NT2/D1 (cell line): ENCODE results near the gene PARP8.

Source experiments
- DNase-seq: peaks from one replicate; pipeline ENCODE4 v3.0.0-alpha.2; 2011; ENCODE audit warnings: low read depth, low spot score
- H3K27me3 ChIP-seq: 2 replicates; pipeline ENCODE4 v1.6.0; 2011; ENCODE audit warnings: mild to moderate bottlenecking; ENCODE audit not compliant: insufficient read length, insufficient read depth
- H3K36me3 ChIP-seq: 2 replicates; pipeline ENCODE4 v1.6.1; 2011; ENCODE audit warnings: mild to moderate bottlenecking, low read length, mixed read lengths; ENCODE audit not compliant: insufficient read depth, insufficient read length
- H3K4me1 ChIP-seq: 2 replicates; pipeline ENCODE4 v1.5.1; 2011; ENCODE audit not compliant: insufficient read depth, insufficient read length
- H3K4me3 ChIP-seq: 2 replicates; pipeline ENCODE4 v1.5.1; 2011; ENCODE audit warnings: low read depth; ENCODE audit not compliant: insufficient read length
- H3K9ac ChIP-seq: 2 replicates; pipeline ENCODE4 v1.6.0; 2011; ENCODE audit warnings: low read depth; ENCODE audit not compliant: insufficient read length
- H3K9me3 ChIP-seq: 2 replicates; pipeline ENCODE4 v1.5.1; 2011; ENCODE audit warnings: mild to moderate bottlenecking, low read length; ENCODE audit not compliant: insufficient read depth
- SUZ12 ChIP-seq: IDR thresholded peaks from 2 replicates; pipeline ENCODE4 v1.6.1; 2011; ENCODE audit not compliant: insufficient read length, insufficient read depth; ENCODE audit errors: extremely low read depth
- YY1 ChIP-seq: IDR thresholded peaks from 2 replicates; pipeline ENCODE4 v1.6.1; 2011; ENCODE audit not compliant: insufficient read length, insufficient read depth
- ZNF274 ChIP-seq: IDR thresholded peaks from 2 replicates; pipeline ENCODE4 v1.6.1; 2011; ENCODE audit warnings: mild to moderate bottlenecking, low read depth, low read length

The PARP8 gene

GRCh38 chr5:50730841-50731240 is 64.4 kb downstream of the PARP8 start:
- TF ChIP-seq ZNF274 (no peak), SUZ12 (no peak), YY1 (no peak)
- Histone ChIP-seq H3K27me3 (no peaks in the 10 kb centered on the region), H3K9ac (no peak overlapping the region), H3K36me3 (no peaks in the 10 kb centered on the region), H3K4me3 (no peak overlapping the region), H3K9me3 (no peaks in the 10 kb centered on the region), H3K4me1 (no peaks in the 10 kb centered on the region)
- no peak for DNase-seq

GRCh38 chr5:50733741-50734140 is 67.3 kb downstream of the PARP8 start:
- Histone ChIP-seq H3K4me3 (no peak overlapping the region), H3K4me1 (no peaks in the 10 kb centered on the region), H3K27me3 (no peaks in the 10 kb centered on the region), H3K9ac (no peak overlapping the region), H3K9me3 (no peaks in the 10 kb centered on the region), H3K36me3 (no peaks in the 10 kb centered on the region)
- DNase-seq = no peak
- no peak for TF ChIP-seq YY1
- TF ChIP-seq ZNF274 = no peak
- no peak for TF ChIP-seq SUZ12

- H3K36me3 ChIP-seq = no peaks in the 10 kb centered on the region
- no peaks in the 10 kb centered on the region for H3K27me3 ChIP-seq
- no peaks in the 10 kb centered on the region for H3K9me3 ChIP-seq
- no peaks in the 10 kb centered on the region for H3K4me1 ChIP-seq
- no peak for TF ChIP-seq ZNF274
- TF ChIP-seq SUZ12 = no peak
- TF ChIP-seq YY1 = no peak
- no peak for DNase-seq
- no peak overlapping the region for H3K9ac ChIP-seq
- no peak overlapping the region for H3K4me3 ChIP-seq
These were observed 72.4 kb downstream of the PARP8 start for GRCh38 chr5:50738864-50739263.

- no peaks in the 10 kb centered on the region for H3K4me1 ChIP-seq
- H3K4me3 ChIP-seq = no peak overlapping the region
- no peak for DNase-seq
- H3K9ac ChIP-seq = no peak overlapping the region
- H3K27me3 ChIP-seq = no peaks in the 10 kb centered on the region
- H3K9me3 ChIP-seq = no peaks in the 10 kb centered on the region
- H3K36me3 ChIP-seq = no peaks in the 10 kb centered on the region
- TF ChIP-seq ZNF274 (no peak), SUZ12 (no peak), YY1 (no peak)
These were observed 74.4 kb downstream of the PARP8 start for GRCh38 chr5:50740832-50741231.

GRCh38 chr5:50744776-50745175 is 78.3 kb downstream of the PARP8 start:
- no peak for DNase-seq
- Histone ChIP-seq H3K4me3 (no peak overlapping the region), H3K9ac (no peak overlapping the region)

GRCh38 chr5:50745221-50745910 is 78.9 kb downstream of the PARP8 start:
- H3K9me3 ChIP-seq = no peaks in the 10 kb centered on the region
- DNase-seq = no peak
- H3K4me3 ChIP-seq = no peak overlapping the region
- H3K9ac ChIP-seq = no peak overlapping the region
- TF ChIP-seq SUZ12 = no peak
- no peak for TF ChIP-seq YY1
- no peak for TF ChIP-seq ZNF274
- no peaks in the 10 kb centered on the region for H3K27me3 ChIP-seq
- H3K36me3 ChIP-seq = no peaks in the 10 kb centered on the region
- no peaks in the 10 kb centered on the region for H3K4me1 ChIP-seq

More at GRCh38 chr5:50744776-50745175, 78.3 kb downstream of the PARP8 start:
- Histone ChIP-seq H3K9me3 (no peaks in the 10 kb centered on the region), H3K36me3 (no peaks in the 10 kb centered on the region), H3K27me3 (no peaks in the 10 kb centered on the region), H3K4me1 (no peaks in the 10 kb centered on the region)
- TF ChIP-seq SUZ12 (no peak), ZNF274 (no peak), YY1 (no peak)

- Histone ChIP-seq H3K36me3 (no peaks in the 10 kb centered on the region), H3K4me1 (no peaks in the 10 kb centered on the region), H3K9ac (no peak overlapping the region), H3K4me3 (no peak overlapping the region), H3K27me3 (no peaks in the 10 kb centered on the region), H3K9me3 (no peaks in the 10 kb centered on the region)
- DNase-seq = no peak
- no peak for TF ChIP-seq YY1
- no peak for TF ChIP-seq SUZ12
- TF ChIP-seq ZNF274 = no peak
These were observed 82.7 kb downstream of the PARP8 start for GRCh38 chr5:50749181-50749580.

GRCh38 chr5:50749873-50750272 is 83.4 kb downstream of the PARP8 start:
- Histone ChIP-seq H3K27me3 (no peaks in the 10 kb centered on the region), H3K9me3 (no peaks in the 10 kb centered on the region), H3K36me3 (no peaks in the 10 kb centered on the region), H3K4me3 (no peak overlapping the region), H3K9ac (no peak overlapping the region), H3K4me1 (no peaks in the 10 kb centered on the region)
- no peak for DNase-seq
- TF ChIP-seq SUZ12 (no peak), YY1 (no peak), ZNF274 (no peak)
